ENCODE results near the gene LGALS7. TPM values are rescaled to one million over a fixed set of nuclear protein-coding genes. Genes with fewer than 3 reads are reported as not detected.

The LGALS7 gene
- total and polyA plus RNA-seq, 2 of the 13 experiments (the other 11 are each of a cell fraction or from before 2014, with no cell fraction given) = 0.73 TPM; not detected in 1

DNA sequence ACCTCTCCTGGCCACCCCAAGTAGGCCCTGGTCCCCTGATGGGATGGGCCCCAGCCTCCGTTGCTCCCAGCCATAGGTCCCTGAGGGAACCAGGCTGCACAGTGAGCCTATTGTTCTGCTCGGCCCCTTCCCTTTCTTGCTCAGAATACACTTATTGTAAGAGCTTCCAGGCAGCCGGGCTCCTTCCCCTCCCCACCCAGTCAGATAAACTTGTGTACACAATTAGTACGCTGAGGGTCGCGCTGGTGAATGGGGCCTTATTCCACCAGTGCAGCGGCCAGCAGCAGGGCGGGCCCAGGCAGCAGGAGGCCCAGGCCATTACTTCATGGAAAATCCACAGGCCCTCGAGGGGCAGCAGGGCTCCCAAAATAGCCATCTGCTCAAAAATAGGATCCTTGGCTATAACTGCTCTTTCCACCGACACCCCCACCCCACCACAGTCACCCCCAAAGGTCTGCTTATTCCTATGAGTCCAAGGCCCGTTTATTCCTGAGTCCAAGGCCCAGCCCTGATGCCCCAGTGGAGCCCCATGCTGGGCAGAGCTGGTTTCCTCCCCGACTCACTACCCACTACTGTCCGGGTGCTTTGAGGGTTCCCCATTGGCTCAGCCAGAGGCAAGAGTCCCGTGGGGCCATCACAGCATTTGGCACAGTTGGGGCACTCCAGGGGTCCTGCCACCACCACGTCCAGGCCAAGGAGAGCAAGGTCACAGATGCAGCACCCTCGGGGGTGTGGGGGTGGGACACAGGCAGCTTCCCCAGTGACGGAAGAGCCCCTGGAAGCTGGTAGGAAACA is 51.1 kb downstream of the LGALS7 start (continued):
- no peak for TF ChIP-seq JUND (CRISPR knock-in tag; IDR thresholded peaks at IDR 0.05)
- TF ChIP-seq KLF9 (CRISPR knock-in tag; IDR thresholded peaks at IDR 0.05; ENCODE audit: low read depth) = no peak
- TF ChIP-seq ZNF383 (CRISPR knock-in tag; IDR thresholded peaks at IDR 0.05; ENCODE audit: borderline replicate concordance) = no peak
- TF ChIP-seq ZNF446 (CRISPR knock-in tag; IDR thresholded peaks at IDR 0.05) = no peak
- TF ChIP-seq MXD4 (CRISPR knock-in tag; IDR thresholded peaks at IDR 0.05) = peak; percentile 48; the same call in 1 of the 2 replicates
- TF ChIP-seq ZMYM4 (CRISPR knock-in tag; IDR thresholded peaks at IDR 0.05) = peak; percentile 29; the same call in 1 of the 2 replicates
- no peak for TF ChIP-seq NRL (CRISPR knock-in tag; IDR thresholded peaks at IDR 0.05; ENCODE audit: borderline replicate concordance)
- TF ChIP-seq MAFF (IDR thresholded peaks at IDR 0.05; ENCODE audit: low read depth, low read length) = no peak
- TF ChIP-seq, protein P1, sequence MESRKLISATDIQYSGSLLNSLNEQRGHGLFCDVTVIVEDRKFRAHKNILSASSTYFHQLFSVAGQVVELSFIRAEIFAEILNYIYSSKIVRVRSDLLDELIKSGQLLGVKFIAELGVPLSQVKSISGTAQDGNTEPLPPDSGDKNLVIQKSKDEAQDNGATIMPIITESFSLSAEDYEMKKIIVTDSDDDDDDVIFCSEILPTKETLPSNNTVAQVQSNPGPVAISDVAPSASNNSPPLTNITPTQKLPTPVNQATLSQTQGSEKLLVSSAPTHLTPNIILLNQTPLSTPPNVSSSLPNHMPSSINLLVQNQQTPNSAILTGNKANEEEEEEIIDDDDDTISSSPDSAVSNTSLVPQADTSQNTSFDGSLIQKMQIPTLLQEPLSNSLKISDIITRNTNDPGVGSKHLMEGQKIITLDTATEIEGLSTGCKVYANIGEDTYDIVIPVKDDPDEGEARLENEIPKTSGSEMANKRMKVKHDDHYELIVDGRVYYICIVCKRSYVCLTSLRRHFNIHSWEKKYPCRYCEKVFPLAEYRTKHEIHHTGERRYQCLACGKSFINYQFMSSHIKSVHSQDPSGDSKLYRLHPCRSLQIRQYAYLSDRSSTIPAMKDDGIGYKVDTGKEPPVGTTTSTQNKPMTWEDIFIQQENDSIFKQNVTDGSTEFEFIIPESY (CRISPR knock-in tag; IDR thresholded peaks at IDR 0.05) = no peak
- TF ChIP-seq HNRNPUL1 (IDR thresholded peaks at IDR 0.05; ENCODE audit: low read depth, low read length) = no peak
- no peak for TF ChIP-seq CCDC6 (CRISPR knock-in tag; IDR thresholded peaks at IDR 0.05)
- no peak for TF ChIP-seq WIZ (CRISPR knock-in tag; IDR thresholded peaks at IDR 0.05)
- TF ChIP-seq HHEX (CRISPR knock-in tag; IDR thresholded peaks at IDR 0.05) = no peak
- TF ChIP-seq, protein P2, sequence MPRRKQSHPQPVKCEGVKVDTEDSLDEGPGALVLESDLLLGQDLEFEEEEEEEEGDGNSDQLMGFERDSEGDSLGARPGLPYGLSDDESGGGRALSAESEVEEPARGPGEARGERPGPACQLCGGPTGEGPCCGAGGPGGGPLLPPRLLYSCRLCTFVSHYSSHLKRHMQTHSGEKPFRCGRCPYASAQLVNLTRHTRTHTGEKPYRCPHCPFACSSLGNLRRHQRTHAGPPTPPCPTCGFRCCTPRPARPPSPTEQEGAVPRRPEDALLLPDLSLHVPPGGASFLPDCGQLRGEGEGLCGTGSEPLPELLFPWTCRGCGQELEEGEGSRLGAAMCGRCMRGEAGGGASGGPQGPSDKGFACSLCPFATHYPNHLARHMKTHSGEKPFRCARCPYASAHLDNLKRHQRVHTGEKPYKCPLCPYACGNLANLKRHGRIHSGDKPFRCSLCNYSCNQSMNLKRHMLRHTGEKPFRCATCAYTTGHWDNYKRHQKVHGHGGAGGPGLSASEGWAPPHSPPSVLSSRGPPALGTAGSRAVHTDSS (CRISPR knock-in tag; conservative IDR thresholded peaks at IDR 0.05) = no peak
- TF ChIP-seq SIN3B (IDR thresholded peaks at IDR 0.05; ENCODE audit: low read length) = no peak
- TF ChIP-seq ZNF3 (CRISPR knock-in tag; IDR thresholded peaks at IDR 0.05) = no peak
- TF ChIP-seq, protein P3, sequence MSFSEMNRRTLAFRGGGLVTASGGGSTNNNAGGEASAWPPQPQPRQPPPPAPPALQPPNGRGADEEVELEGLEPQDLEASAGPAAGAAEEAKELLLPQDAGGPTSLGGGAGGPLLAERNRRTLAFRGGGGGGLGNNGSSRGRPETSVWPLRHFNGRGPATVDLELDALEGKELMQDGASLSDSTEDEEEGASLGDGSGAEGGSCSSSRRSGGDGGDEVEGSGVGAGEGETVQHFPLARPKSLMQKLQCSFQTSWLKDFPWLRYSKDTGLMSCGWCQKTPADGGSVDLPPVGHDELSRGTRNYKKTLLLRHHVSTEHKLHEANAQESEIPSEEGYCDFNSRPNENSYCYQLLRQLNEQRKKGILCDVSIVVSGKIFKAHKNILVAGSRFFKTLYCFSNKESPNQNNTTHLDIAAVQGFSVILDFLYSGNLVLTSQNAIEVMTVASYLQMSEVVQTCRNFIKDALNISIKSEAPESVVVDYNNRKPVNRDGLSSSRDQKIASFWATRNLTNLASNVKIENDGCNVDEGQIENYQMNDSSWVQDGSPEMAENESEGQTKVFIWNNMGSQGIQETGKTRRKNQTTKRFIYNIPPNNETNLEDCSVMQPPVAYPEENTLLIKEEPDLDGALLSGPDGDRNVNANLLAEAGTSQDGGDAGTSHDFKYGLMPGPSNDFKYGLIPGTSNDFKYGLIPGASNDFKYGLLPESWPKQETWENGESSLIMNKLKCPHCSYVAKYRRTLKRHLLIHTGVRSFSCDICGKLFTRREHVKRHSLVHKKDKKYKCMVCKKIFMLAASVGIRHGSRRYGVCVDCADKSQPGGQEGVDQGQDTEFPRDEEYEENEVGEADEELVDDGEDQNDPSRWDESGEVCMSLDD (CRISPR knock-in tag; IDR thresholded peaks at IDR 0.05; ENCODE audit: borderline replicate concordance) = peak; percentile 84; the same call in 1 of the 2 replicates
- TF ChIP-seq PAF1 (CRISPR knock-in tag; IDR thresholded peaks at IDR 0.05) = no peak
- 0 out of 2 replicates have a peak, but pooled peaks have one; percentile 31 for TF ChIP-seq ZSCAN9 (CRISPR knock-in tag; IDR thresholded peaks at IDR 0.05; ENCODE audit: borderline replicate concordance)
- no peak for TF ChIP-seq SMARCE1 (IDR thresholded peaks at IDR 0.05; ENCODE audit: borderline replicate concordance)
- TF ChIP-seq NAIF1 (CRISPR knock-in tag; IDR thresholded peaks at IDR 0.05; ENCODE audit: borderline replicate concordance) = no peak
- TF ChIP-seq, protein P4, sequence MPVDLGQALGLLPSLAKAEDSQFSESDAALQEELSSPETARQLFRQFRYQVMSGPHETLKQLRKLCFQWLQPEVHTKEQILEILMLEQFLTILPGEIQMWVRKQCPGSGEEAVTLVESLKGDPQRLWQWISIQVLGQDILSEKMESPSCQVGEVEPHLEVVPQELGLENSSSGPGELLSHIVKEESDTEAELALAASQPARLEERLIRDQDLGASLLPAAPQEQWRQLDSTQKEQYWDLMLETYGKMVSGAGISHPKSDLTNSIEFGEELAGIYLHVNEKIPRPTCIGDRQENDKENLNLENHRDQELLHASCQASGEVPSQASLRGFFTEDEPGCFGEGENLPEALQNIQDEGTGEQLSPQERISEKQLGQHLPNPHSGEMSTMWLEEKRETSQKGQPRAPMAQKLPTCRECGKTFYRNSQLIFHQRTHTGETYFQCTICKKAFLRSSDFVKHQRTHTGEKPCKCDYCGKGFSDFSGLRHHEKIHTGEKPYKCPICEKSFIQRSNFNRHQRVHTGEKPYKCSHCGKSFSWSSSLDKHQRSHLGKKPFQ (CRISPR knock-in tag; IDR thresholded peaks at IDR 0.05; ENCODE audit: insufficient replicate concordance) = no peak
- TF ChIP-seq JARID2 (CRISPR knock-in tag; IDR thresholded peaks at IDR 0.05; ENCODE audit: insufficient replicate concordance) = no peak

Data from HepG2 (cell line).